Activated B cell treated with CpG ODN at 0.5 μM for 24 hours (primary cell): ENCODE data around the gene MAZ. TPM values are rescaled to one million over a fixed set of nuclear protein-coding genes. Genes with fewer than 3 reads are reported as not detected.

Experiments
- ATAC-seq: fragments of 200-7000 bp; cut with Tn5 transposase; one replicate; pipeline ENCODE4 v1.10.0; 2021; ENCODE audit warnings: low read depth, mild to moderate bottlenecking, moderate library complexity
- CTCF ChIA-PET: fragments of 350-600 bp; sonication (Branson Sonifier 250); formaldehyde crosslinking; loops from one replicate; lab custom pipeline; 2021; ENCODE audit warnings: antibody characterized with exemption; lab: Charles Lee
- POLR2A ChIA-PET: fragments of 350-600 bp; sonication (Branson Sonifier 250); formaldehyde crosslinking; loops from one replicate; lab custom pipeline; 2021; ENCODE audit warnings: antibody characterized with exemption; lab: Charles Lee
- DNase-seq: peaks from one replicate; pipeline ENCODE4 v3.0.0; 2022
- H3K27ac Mint-ChIP-seq: one replicate; pipeline ENCODE4 v1.8.0; 2020; ENCODE audit warnings: mixed read lengths
- H3K27me3 Mint-ChIP-seq: one replicate; pipeline ENCODE4 v1.8.0; 2021; ENCODE audit warnings: mixed read lengths
- H3K36me3 Mint-ChIP-seq: one replicate; pipeline ENCODE4 v1.8.0; 2021; ENCODE audit warnings: low read depth, mixed read lengths
- H3K4me1 Mint-ChIP-seq: one replicate; pipeline ENCODE4 v1.8.0; 2021; ENCODE audit warnings: mixed read lengths
- H3K4me3 Mint-ChIP-seq: one replicate; pipeline ENCODE4 v1.8.0; 2020; ENCODE audit warnings: mild to moderate bottlenecking, mixed read lengths
- H3K9me3 Mint-ChIP-seq: one replicate; pipeline ENCODE4 v1.8.0; 2020; ENCODE audit warnings: mixed read lengths
- intact Hi-C: fragments of 100-400 bp; cut with micrococcal nuclease; formaldehyde crosslinking; loops from one replicate; pipeline ENCODE4 v1.15.1; 2024
- total RNA-seq: library from RNA; stranded (reverse); gene quantifications from 2 replicates; pipeline ENCODE4 v1.2.3, GENCODE V29; 2022
- TF ChIP-seq, protein P1 (sequence below): fragments of 200-600 bp; IDR thresholded peaks from one replicate; pipeline ENCODE4 v1.8.0; 2022; ENCODE audit warnings: antibody characterized with exemption, mild to moderate bottlenecking

MAZ gene
- total RNA-seq, 1 donor from 2014 or later, result 187 TPM

DNA sequence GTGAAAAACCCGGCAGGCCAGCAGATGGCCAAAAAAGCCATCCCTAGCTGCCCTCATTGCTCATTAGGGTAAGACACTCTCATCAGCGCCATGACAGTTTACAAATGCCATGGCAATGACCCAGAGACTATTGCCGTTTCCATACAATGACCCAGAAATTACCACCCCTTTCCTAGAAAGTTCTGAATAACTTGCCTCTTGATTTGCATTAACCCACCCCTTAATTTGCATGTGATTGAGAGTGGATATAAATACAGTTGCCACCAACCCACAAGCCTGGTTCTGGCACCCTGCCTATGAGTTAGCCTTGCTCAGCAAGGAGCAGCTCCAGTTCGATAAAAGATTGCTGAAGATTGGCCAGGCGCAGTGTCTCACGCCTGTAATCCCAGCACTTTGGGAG lies 44.4 kb upstream of the MAZ start:
- POLR2A ChIA-PET, result no interaction called here

GRCh38 chr16:29763326-29763725 lies 43.0 kb upstream of the MAZ start:
- DNase-seq (no peak), ATAC-seq (no peak)
- CTCF ChIA-PET, result interaction anchor here (0.6 kb wide), 1 partner anchor 9 kb away, joined by 3 read pairs; no protein-coding TSS in a partner anchor

More for the DNA sequence above, 44.4 kb upstream of the MAZ start:
- TF ChIP-seq, protein P1, sequence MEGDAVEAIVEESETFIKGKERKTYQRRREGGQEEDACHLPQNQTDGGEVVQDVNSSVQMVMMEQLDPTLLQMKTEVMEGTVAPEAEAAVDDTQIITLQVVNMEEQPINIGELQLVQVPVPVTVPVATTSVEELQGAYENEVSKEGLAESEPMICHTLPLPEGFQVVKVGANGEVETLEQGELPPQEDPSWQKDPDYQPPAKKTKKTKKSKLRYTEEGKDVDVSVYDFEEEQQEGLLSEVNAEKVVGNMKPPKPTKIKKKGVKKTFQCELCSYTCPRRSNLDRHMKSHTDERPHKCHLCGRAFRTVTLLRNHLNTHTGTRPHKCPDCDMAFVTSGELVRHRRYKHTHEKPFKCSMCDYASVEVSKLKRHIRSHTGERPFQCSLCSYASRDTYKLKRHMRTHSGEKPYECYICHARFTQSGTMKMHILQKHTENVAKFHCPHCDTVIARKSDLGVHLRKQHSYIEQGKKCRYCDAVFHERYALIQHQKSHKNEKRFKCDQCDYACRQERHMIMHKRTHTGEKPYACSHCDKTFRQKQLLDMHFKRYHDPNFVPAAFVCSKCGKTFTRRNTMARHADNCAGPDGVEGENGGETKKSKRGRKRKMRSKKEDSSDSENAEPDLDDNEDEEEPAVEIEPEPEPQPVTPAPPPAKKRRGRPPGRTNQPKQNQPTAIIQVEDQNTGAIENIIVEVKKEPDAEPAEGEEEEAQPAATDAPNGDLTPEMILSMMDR, result no peak
- no peaks in the 10 kb centered on the region for H3K36me3 Mint-ChIP-seq
- no peaks in the 10 kb centered on the region for H3K9me3 Mint-ChIP-seq
- CTCF ChIA-PET, result no interaction called here
- DNase-seq, result no peak
- no peaks in the 10 kb centered on the region for H3K27me3 Mint-ChIP-seq
- no peak overlapping the region for H3K27ac Mint-ChIP-seq
- intact Hi-C loops, result no loop called here
- no peak for ATAC-seq
- no peak overlapping the region for H3K4me3 Mint-ChIP-seq
- peaks cover 7% of the 10 kb centered on the region for H3K4me1 Mint-ChIP-seq

GRCh38 chr16:29765167-29766032 lies 40.9 kb upstream of the MAZ start:
- intact Hi-C loops, result no loop called here
- DNase-seq (no peak), ATAC-seq (no peak)
- ChIA-PET CTCF (no interaction called here), POLR2A (interaction anchor here (0.7 to 1.0 kb wide), 2 partner anchors 14 to 152 kb away, joined by 3 to 10 read pairs; no protein-coding TSS in a partner anchor)
- Mint-ChIP-seq H3K9me3 (no peaks in the 10 kb centered on the region), H3K36me3 (no peaks in the 10 kb centered on the region), H3K4me3 (no peak overlapping the region), H3K27me3 (no peaks in the 10 kb centered on the region), H3K4me1 (no peaks in the 10 kb centered on the region), H3K27ac (no peak overlapping the region)
- TF ChIP-seq, protein P1, result no peak

More at GRCh38 chr16:29763326-29763725, 43.0 kb upstream of the MAZ start:
- Mint-ChIP-seq H3K4me1 (peaks cover 1% of the 10 kb centered on the region), H3K9me3 (no peaks in the 10 kb centered on the region), H3K27me3 (no peaks in the 10 kb centered on the region), H3K27ac (no peak overlapping the region), H3K36me3 (no peaks in the 10 kb centered on the region), H3K4me3 (no peak overlapping the region)
- POLR2A ChIA-PET, result no interaction called here
- intact Hi-C loops, result no loop called here
- TF ChIP-seq, protein P1, result no peak

GRCh38 chr16:29766571-29766970 lies 39.8 kb upstream of the MAZ start:
- DNase-seq (no peak), ATAC-seq (no peak)
- POLR2A ChIA-PET, result interaction anchor here (0.7 kb wide), 1 partner anchor 51 kb away, joined by 4 read pairs; no protein-coding TSS in a partner anchor
- CTCF ChIA-PET, result no interaction called here
- H3K4me3 Mint-ChIP-seq, result no peak overlapping the region
- H3K27me3 Mint-ChIP-seq, result no peaks in the 10 kb centered on the region
- H3K9me3 Mint-ChIP-seq, result no peaks in the 10 kb centered on the region
- TF ChIP-seq, protein P1, result no peak
- intact Hi-C loops, result no loop called here
- H3K36me3 Mint-ChIP-seq, result no peaks in the 10 kb centered on the region
- H3K4me1 Mint-ChIP-seq, result no peaks in the 10 kb centered on the region
- no peak overlapping the region for H3K27ac Mint-ChIP-seq

- Mint-ChIP-seq H3K9me3 (no peaks in the 10 kb centered on the region), H3K27me3 (no peaks in the 10 kb centered on the region), H3K4me1 (no peaks in the 10 kb centered on the region), H3K27ac (no peak overlapping the region), H3K36me3 (no peaks in the 10 kb centered on the region), H3K4me3 (no peak overlapping the region)
- DNase-seq (no peak), ATAC-seq (no peak)
- ChIA-PET POLR2A (interaction anchor here (0.7 kb wide), 1 partner anchor 50 kb away, joined by 4 read pairs; no protein-coding TSS in a partner anchor), CTCF (no interaction called here)
- TF ChIP-seq, protein P1, result no peak
- intact Hi-C loops, result no loop called here
Observed at GRCh38 chr16:29767062-29767461, 39.3 kb upstream of the MAZ start.
